ENCODE data around the gene TNKS2. TPM values are rescaled to one million over a fixed set of nuclear protein-coding genes. Genes with fewer than 3 reads are reported as not detected.
A peak's percentile ranks its signal among the peaks of the same experiment; 100 is the strongest.

The TNKS2 gene
- total and polyA plus RNA-seq, 8 donors = 5.2 to 22.6 (median 14.3) TPM

GRCh38 chr10:91864744-91865143 is 66.5 kb downstream of the TNKS2 start:
- FAIRE-seq (no peak), ATAC-seq (no peak), DNase-seq (no peak)
- Histone ChIP-seq H3K9me3 (no peaks in the 10 kb centered on the region), H3K27me3 (no peaks in the 10 kb centered on the region), H3K4me3 (no peak overlapping the region), H3K36me3 (peaks cover 0 to 35% (median 17%) of the 10 kb centered on the region in 3 donors), H3K4me1 (no peaks in the 10 kb centered on the region), H3K27ac (no peak overlapping the region)
- intact Hi-C loops (cut with DNase I) = no loop called here
- no peak for TF ChIP-seq CTCF (IDR thresholded peaks at IDR 0.05)
- WGBS, 2 donors = 67 to 68% methylated on average over 2 of the region's 2 CpGs

- Histone ChIP-seq H3K9me3 (no peaks in the 10 kb centered on the region), H3K4me3 (no peak overlapping the region), H3K27me3 (no peaks in the 10 kb centered on the region), H3K27ac (no peak overlapping the region), H3K4me1 (no peaks in the 10 kb centered on the region), H3K36me3 (peaks cover 0 to 26% (median 17%) of the 10 kb centered on the region in 3 donors)
- DNase-seq (no peak), ATAC-seq (no peak), FAIRE-seq (peak; percentile 34)
- TF ChIP-seq CTCF (IDR thresholded peaks at IDR 0.05) = no peak
- 86 to 90% methylated on average over 2 of the region's 2 CpGs for WGBS, 2 donors
- intact Hi-C loops (cut with DNase I) = no loop called here
Observed at GRCh38 chr10:91865562-91866081, 67.4 kb downstream of the TNKS2 start.

- DNase-seq (no peak), ATAC-seq (no peak), FAIRE-seq (no peak)
- 87 to 89% methylated on average over 2 of the region's 2 CpGs for WGBS, 2 donors
- no peaks in the 10 kb centered on the region for H3K36me3 ChIP-seq
- TF ChIP-seq CTCF (IDR thresholded peaks at IDR 0.05) = no peak
- intact Hi-C loops (cut with DNase I) = no loop called here
- no peaks in the 10 kb centered on the region for H3K4me1 ChIP-seq
- H3K27me3 ChIP-seq = no peaks in the 10 kb centered on the region
- no peak overlapping the region for H3K4me3 ChIP-seq
- H3K27ac ChIP-seq = no peak overlapping the region
- H3K9me3 ChIP-seq = no peaks in the 10 kb centered on the region
Observed at GRCh38 chr10:91875156-91875555, 76.9 kb downstream of the TNKS2 start.

- TF ChIP-seq CTCF (IDR thresholded peaks at IDR 0.05) = no peak
- ATAC-seq = no peak
- Histone ChIP-seq H3K4me1 (no peaks in the 10 kb centered on the region), H3K27ac (no peak overlapping the region), H3K36me3 (no peaks in the 10 kb centered on the region), H3K27me3 (no peaks in the 10 kb centered on the region), H3K9me3 (no peaks in the 10 kb centered on the region), H3K4me3 (no peak overlapping the region)
- intact Hi-C loops (cut with DNase I) = no loop called here
- 63 to 67% methylated on average over 1 of the region's 1 CpG for whole genome bisulfite sequencing, 2 donors
- FAIRE-seq = no peak
- DNase-seq = no peak
Observed at GRCh38 chr10:91875779-91876178, 77.6 kb downstream of the TNKS2 start.

- intact Hi-C loops (cut with DNase I) = no loop called here
- no peak for FAIRE-seq
- H3K4me1 ChIP-seq = no peaks in the 10 kb centered on the region
- no peaks in the 10 kb centered on the region for H3K36me3 ChIP-seq
- no peaks in the 10 kb centered on the region for H3K27me3 ChIP-seq
- ATAC-seq = no peak
- H3K27ac ChIP-seq = no peak overlapping the region
- no peak for DNase-seq
- no peak for TF ChIP-seq CTCF (IDR thresholded peaks at IDR 0.05)
- WGBS, 2 donors = 32 to 33% methylated on average over 7 of the region's 7 CpGs
- no peaks in the 10 kb centered on the region for H3K9me3 ChIP-seq
- no peak overlapping the region for H3K4me3 ChIP-seq
Observed at GRCh38 chr10:91879515-91880170, 81.4 kb downstream of the TNKS2 start.
